GM20431 (cell line): ENCODE results near the gene CCDC120.

Experiments used
- in situ Hi-C: fragments of 300-500 bp; cut with MseI, MboI; formaldehyde crosslinking; loops from one replicate; pipeline ENCODE4 v1.15.0; 2020; ENCODE audit warnings: low sequenced_read_pairs; ENCODE audit not compliant: unreplicated experiment

CCDC120 gene

GRCh38 chrX:49089553-49089952 lies 30.8 kb downstream of the CCDC120 start:
- in situ Hi-C loops = no loop called here

GRCh38 chrX:49096419-49096818 lies 37.6 kb downstream of the CCDC120 start:
- in situ Hi-C loops = no loop called here

DNA sequence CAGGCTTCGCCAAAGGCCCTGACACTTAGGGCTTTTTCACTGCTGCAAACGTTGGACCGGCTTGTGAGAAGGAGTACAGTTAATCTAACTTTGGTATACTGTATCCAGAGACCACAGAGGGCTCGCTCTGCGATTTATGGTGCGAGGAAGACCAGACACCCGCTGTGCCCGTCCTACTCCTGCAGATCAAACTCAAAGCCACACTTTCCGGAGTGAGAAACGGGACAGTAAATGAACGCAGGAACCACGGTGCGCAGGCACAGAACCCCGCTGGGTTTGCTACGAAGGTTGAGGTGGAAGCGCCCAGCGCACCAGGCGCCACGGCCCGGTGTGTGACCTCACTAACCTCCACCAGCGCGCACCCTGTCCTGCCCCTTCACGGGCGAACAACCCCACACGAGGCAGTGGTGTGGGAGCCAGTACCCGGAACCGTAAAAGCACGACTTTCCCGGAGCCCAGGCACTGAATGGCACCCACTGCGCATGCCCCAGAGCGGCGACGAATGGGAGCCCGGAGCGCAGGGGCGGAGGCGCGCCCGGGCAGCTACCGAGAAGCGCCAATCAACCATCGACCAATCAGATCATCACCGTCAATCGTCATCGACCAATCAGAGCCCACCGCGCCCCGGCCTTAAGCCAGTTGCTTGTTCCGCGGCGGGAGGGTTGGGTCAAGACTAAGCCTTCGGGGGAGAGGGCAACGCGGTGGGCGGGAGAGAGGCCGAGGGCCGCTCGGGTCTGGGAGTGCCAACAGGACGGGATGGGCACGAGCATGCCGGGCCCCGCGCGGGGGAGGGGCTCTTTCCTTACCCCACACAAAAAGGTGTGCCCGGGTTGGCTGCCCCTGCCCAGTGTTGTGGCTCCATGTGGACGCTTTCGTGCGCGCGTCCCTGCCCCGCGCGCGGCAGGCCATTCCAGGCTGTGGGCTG lies 42.2 kb downstream of the CCDC120 start:
- in situ Hi-C loops = no loop called here

GRCh38 chrX:49101629-49101984 lies 42.8 kb downstream of the CCDC120 start:
- in situ Hi-C loops = no loop called here

- in situ Hi-C loops = no loop called here
Observed at GRCh38 chrX:49102190-49102589, 43.4 kb downstream of the CCDC120 start.

GRCh38 chrX:49103637-49104036 lies 44.8 kb downstream of the CCDC120 start:
- in situ Hi-C loops = no loop called here

DNA sequence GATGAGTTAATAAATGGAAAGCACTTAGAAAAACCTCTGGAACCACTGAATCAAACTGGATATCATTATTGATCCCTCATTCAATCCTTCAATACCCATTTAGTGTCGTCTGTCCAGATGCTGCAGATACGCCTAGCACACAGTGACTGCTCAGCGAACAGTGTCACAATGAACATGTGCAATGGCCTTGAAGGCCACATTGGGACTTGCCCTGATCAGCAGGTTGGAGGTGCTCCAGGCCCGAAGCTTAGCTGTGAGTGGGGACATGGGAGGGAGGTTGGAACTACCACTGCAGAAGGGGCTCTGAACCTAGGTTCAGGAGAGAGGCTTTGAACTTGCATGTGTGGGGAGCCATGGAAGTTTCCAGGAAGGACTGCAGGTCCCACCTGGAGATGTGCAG lies 47.5 kb downstream of the CCDC120 start:
- in situ Hi-C loops = no loop called here

- in situ Hi-C loops = no loop called here
Observed at GRCh38 chrX:49106930-49107329, 48.1 kb downstream of the CCDC120 start.

- in situ Hi-C loops = no loop called here
Observed at GRCh38 chrX:49108641-49109040, 49.8 kb downstream of the CCDC120 start.

DNA sequence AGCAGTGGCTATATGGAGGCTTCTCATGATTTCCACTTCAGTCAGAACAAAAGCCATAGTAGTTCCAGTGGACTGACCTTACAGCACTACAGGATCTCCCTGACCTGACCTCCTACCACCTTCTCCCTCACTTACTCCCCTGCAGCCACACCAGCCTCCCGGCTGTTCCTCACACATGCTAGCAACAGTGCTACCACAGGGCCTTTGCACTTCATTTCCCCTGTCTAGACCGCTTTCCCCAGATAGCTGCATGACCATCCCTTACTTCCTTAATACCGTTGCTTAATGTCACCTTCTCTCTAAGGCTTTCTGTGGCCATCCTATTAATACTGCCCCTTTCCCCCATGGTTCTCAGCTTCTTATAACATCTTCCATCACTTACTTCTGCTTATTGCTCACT lies 51.6 kb downstream of the CCDC120 start:
- in situ Hi-C loops = no loop called here

DNA sequence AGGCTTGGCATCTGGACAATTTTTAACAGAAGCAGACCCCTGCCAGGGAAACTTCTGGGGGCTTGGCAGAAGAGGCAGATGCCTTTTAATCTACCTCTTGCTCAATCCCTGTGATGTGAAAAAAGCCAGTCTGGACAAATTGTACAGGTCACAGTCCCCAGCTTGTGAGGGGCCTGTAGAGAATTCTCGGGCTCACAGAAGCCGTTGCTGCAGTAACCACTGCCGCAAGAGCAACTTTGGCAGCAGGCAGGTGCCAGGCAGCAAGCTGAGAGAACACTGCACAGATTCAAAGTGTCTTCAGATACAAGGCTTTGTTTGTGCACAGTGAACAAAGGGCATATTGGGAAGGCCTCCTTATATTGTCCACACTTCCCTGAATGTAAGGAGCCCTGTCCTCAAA lies 53.0 kb downstream of the CCDC120 start:
- in situ Hi-C loops = no loop called here

- in situ Hi-C loops = no loop called here
Observed at GRCh38 chrX:49116076-49116475, 57.3 kb downstream of the CCDC120 start.

DNA sequence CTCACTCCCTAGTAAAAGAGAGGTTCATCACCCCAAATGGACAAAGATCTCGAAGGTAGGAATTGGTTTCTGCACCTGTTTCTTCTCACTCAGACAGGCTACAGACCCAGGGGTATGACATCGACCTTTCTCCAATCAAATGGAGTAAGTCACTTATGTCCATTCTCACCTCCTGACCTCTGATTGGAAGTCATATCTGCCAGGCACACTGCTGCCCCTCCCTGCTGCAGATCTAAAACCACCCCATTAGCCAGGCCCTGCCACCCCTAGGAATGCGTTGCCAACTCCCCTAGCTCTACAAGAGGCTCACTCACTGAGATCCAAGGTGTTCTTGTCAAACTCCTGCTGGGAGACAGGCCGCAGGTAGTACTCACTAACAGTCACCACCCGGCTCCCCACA lies 57.9 kb downstream of the CCDC120 start:
- in situ Hi-C loops = no loop called here

DNA sequence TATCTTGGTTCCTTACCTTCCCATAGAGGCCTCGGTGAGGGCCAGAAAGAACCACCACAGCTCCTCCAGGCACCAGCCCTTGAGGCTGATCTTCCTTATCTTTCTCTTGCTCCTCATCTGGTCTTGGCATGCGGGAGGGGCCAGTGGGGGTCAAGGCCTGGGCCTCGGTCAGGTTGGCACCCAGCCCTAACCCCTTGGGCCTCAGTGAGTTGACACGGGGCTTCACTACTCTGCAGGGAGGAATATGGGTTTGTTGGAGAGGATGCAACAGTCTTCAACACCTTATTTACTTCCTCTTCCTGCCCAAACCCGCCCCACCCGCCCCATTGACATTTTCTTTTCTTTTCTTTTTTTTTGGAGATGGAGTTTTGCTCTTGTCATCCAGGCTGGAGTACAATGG lies 58.8 kb downstream of the CCDC120 start:
- in situ Hi-C loops = no loop called here
